SK-N-SH treated with all-trans-retinoic acid at 6 μM for 48 hours (cell line): ENCODE data around the gene EFL1.

Experiments used
- BACH2 ChIP-seq: fragments of 250-450 bp; sonication (Bioruptor Pico); IDR thresholded peaks from 2 replicates; pipeline ENCODE4 v1.9.0; 2021; ENCODE audit warnings: mild to moderate bottlenecking, borderline replicate concordance
- CREB5 ChIP-seq: fragments of 250-450 bp; sonication (Bioruptor Pico); IDR thresholded peaks from 2 replicates; pipeline ENCODE4 v1.5.1; 2020; ENCODE audit warnings: low read depth, mild to moderate bottlenecking, moderate library complexity
- PATZ1 ChIP-seq: fragments of 250-450 bp; sonication (Bioruptor Pico); IDR thresholded peaks from 2 replicates; pipeline ENCODE4 v1.8.0; 2020; ENCODE audit warnings: mild to moderate bottlenecking, moderate library complexity, borderline replicate concordance
- RARB ChIP-seq: fragments of 250-450 bp; sonication (Bioruptor Pico); IDR thresholded peaks from 2 replicates; pipeline ENCODE4 v1.8.0; 2021; ENCODE audit warnings: mild to moderate bottlenecking, moderate library complexity
- TOX ChIP-seq: fragments of 250-450 bp; sonication (Bioruptor Pico); IDR thresholded peaks from 2 replicates; pipeline ENCODE4 v1.8.0; 2021; ENCODE audit warnings: mild to moderate bottlenecking, moderate library complexity, borderline replicate concordance
- TSHZ2 ChIP-seq: fragments of 250-450 bp; sonication (Bioruptor Pico); IDR thresholded peaks from 2 replicates; pipeline ENCODE4 v1.5.0; 2020; ENCODE audit warnings: mild to moderate bottlenecking, moderate library complexity
- ZC3H10 ChIP-seq: fragments of 250-450 bp; sonication (Bioruptor Pico); IDR thresholded peaks from 2 replicates; pipeline ENCODE4 v1.5.1; 2021; ENCODE audit warnings: mild to moderate bottlenecking, moderate library complexity
- ZNF8 ChIP-seq: fragments of 450-650 bp; formaldehyde crosslinking; IDR thresholded peaks from 2 replicates; pipeline ENCODE4 v1.5.0; 2020; ENCODE audit warnings: mild to moderate bottlenecking, moderate library complexity

DNA sequence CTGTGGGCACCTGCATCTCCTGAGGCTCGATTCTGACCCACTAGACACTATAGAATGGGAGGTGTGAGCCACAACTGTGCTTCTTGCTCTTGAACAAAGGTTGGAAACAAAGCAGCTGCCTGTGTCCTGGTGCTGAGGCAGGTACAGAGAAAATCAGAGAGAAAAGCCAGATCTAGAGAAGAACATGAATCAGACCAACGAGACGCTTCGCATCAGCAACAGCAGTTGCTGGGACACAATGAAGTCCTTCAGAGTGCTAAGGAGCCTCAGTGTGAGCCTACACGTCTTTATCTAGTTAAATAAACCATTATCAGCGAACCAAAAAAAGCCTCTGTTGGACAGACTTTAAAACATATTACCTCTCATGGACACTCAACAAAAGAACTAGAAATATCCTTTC, 130.4 kb downstream of the EFL1 start:
- TF ChIP-seq CREB5 (CRISPR knock-in tag) (no peak), PATZ1 (CRISPR knock-in tag) (no peak), TOX (CRISPR knock-in tag) (no peak), TSHZ2 (CRISPR knock-in tag) (no peak), ZNF8 (no peak), ZC3H10 (CRISPR knock-in tag) (no peak), RARB (CRISPR knock-in tag) (no peak), BACH2 (CRISPR knock-in tag) (no peak)
